NCI-H1694 treated with DMSO at 0.1 percent for 48 hours (cell line): ENCODE data around the gene CDKAL1.
"Not testable (repeated sequence)": the region's sequence is repeated elsewhere in the genome, so short reads cannot be mapped to it uniquely, and the experiment has no call there.

Source experiments
- DNase-seq: peaks from one replicate; lab custom pipeline; 2025; lab: John Stamatoyannopoulos, UW

Gene CDKAL1

DNA sequence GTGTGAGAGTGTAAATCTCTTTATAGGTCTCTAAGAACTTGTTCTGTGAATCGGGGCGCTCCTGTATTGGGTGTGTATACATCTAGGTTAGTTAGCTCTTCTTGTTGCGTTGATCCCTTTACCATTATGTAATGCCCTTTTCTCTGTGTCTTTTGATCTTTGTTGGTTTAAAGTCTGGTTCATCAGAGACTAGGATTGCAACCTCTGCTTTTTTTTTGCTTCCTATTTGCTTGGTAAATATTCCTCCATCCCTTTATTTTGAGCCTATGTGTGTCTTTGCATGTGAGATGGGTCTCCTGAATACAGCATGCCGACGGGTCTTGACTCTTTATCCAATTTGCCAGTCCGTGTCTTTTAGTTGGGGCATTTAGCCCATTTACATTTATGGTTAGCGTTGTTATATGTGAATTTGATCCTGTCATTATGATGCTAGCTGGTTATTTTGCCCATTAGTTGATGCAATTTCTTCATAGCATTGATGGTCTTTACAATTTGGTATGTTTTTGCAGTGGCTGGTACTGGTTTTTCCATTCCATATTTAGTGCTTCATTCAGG, 60.1 kb downstream of the CDKAL1 start:
- DNase-seq, result not testable (repeated sequence)

DNA sequence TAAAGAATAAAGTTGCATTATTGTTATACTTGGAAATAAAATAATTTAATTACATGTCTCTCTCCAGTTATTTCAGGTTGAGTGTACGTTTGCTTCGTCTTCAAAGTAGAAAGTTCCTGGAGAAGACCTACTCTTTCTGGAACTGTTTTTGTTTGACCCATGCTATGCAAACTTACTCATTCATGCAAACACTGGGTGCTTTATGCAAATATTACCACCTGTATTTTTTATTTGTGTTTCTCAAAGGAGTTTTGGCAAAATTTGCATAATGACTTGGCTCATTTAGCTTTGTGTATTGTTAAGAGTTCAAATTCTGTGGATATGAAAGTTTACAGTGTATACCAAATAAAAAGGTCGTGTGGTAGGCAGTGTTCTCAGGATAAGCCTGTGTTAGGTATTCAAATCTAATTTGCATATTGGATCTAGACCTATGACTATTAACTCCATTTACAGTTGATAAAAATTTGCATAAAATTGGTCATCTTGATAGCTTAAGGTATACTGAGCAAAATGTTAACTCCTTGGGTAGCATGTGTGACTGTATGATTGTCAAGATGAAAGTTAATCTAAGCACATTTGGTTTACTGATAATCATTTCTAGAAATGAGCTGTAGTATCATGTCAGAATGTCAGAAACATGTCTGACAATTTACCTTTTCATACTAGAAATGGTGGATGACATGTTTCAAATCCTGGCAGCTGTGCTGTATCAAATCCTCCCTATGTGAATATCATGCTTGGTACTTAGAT, 65.2 kb downstream of the CDKAL1 start:
- DNase-seq, result no peak

DNA sequence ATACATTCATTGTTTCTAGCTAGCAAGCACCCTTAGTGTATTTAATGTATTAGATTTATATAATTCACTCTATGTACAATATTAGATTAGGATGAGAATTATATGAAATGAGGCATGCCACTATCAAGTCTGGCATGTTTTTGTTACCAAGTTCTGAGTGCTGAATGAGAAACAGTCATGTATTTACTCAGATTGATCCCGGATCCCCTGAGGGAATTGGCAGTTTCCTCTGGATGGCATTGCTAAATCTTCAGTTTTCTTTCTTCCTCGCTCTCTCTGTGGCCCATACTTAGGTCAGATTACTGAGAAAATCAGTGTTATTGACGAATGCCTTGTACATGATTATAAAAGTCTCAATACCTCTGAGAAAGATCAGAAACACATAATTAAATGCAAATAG, 66.6 kb downstream of the CDKAL1 start:
- no peak for DNase-seq

DNA sequence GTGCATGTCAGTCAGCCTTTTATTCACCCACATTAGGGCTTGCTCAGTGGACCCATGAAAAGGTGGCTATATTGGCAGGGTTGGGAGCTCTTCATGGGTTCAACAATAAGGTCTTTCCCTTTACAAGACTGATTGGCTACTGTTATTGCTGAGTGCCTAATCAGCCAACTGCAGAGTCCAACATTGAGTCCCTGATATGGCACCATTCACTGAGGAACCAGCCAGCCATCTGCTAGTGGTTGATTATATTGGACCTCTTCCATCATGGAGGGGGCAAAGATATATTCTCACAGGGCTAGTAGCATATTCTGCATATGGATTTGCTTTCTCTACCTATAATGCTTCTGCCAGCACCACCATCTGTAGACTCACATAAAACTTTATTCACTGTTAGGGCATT, 69.9 kb downstream of the CDKAL1 start:
- DNase-seq, result peak; percentile 45

DNA sequence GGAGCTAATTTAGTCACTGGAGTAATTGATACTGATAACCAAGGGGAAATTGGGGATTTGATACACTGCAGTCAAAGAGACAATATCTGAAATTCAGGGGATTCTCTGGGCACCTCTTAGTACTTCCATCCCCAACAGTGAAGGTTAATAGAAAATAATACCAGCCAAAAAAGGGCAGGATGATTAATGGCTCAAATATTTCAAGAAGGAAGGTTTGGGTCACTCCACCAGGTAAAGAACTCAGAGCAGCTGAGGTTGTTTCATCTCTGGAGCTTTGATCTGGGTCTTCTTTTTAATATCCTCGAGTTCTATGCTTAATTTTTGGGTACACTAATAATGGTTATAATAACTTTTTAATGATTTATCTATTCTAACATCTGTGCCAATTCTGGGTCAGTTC, 70.8 kb downstream of the CDKAL1 start:
- no peak for DNase-seq

DNA sequence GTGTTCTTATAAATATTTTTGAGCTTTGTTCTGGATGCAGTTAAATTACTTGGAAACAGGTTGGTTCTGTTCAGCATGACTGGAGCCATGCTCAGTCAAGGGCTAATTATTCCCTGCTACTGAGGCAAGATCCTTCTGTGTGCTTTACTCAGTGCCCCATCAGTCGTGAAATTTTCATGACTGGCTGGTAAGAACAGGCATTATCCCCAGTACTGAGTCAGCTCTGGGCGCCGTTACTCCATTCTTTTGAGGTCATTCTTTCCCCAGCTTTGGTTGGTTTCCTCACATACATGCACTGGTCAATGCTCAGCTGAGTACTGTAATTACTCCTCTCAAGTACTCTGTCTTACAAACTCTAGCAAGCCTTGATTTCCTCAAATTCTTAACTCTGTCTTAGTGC, 71.3 kb downstream of the CDKAL1 start:
- peak; percentile 13 for DNase-seq

DNA sequence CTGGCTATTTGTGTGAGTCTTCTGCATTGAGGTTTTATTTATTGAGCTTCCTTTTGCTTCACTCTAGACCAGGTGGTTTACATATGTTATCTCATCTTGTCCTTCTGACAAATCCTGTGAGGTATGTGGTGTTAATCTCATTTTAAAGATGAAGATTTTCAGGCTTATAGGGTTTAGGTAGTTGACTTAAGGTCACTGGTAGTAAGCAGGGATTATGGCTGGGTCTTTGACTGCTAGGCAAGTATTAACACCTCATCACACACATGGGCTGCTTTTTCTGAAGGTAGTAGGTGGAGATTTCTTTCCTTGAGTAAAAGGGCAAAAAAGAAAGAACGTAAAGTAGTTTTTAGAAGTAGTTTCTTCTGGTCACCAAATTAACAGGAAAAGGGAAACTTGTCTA, 72.6 kb downstream of the CDKAL1 start:
- DNase-seq, result no peak

DNA sequence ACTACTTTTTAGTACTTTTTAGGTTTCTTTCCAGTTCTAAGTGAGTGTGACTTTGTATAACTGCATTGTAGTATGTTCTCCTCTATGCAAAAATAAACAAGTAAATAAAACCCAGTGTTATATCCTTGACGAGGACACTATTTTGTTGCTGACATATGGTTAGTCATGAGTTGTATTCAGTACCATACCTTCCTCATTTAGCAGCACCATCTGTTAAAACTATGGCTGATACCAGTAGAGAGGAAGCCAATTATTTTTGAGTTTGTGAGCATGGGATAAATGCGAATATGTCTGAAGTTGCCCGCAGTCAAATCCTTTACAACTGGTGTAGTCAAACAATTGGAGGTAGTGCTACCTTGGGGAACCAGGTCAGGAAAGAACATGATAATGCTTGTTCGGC, 74.1 kb downstream of the CDKAL1 start:
- peak; percentile 96 for DNase-seq

DNA sequence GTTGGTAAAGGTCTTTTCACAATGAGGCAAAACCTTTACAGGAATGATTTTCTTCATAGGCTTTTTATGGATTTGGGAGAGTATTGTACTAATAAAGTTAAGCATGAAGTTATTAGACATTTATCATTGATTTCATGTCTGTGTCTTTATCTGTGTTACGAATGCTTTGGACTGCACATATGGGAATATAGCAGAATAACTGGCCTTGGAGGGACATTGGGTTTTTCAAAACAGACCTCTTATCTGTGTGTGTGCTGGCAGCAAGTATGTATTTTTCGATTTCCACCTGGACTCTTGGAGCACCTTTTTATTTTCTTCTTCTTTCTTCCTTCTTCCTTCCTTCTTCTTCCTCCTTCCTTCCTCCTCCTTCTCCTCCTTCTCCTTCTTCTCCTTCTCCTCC, 74.6 kb downstream of the CDKAL1 start:
- no peak for DNase-seq

DNA sequence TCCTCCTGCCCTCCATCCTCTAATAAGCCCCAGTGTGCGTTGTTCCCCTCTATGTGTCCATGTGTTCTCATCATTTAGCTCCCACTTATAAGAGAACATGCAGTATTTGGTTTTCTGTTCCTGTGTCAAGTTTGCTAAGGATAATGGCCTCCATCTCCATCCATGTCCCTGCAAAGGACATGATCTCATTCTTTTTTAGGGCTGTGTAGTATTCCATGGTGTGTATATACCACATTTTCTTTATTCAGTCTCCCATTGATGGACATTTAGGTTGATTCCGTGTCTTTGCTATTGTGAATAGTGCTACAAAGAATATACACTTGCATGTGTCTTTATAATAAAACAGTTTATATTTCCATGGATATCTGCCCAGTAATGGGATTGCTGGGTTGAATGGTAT, 75.7 kb downstream of the CDKAL1 start:
- DNase-seq, result not testable (repeated sequence)

- no peak for DNase-seq
These were observed 76.5 kb downstream of the CDKAL1 start for GRCh38 chr6:20610636-20611370.

GRCh38 chr6:20617537-20617936, 83.3 kb downstream of the CDKAL1 start:
- DNase-seq, result not testable (repeated sequence)

DNA sequence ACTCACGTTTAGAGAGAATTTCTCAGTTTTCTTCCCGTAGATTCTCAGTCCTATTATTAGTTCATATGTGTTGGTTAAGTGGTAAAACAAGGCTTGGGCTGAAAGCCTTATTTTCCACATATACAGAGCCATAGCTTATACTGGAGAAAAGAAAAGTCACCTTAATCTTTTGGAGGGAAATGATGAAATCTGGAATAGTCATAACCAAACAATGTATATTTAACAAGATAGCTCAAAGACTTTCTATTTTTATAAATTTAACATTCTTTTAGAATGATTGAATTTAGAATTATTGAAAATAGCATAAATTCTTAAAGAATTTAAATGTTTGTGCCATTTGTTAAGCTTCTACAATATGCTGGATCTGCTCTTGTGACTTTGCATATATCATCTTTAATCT, 85.8 kb downstream of the CDKAL1 start:
- DNase-seq, result no peak

DNA sequence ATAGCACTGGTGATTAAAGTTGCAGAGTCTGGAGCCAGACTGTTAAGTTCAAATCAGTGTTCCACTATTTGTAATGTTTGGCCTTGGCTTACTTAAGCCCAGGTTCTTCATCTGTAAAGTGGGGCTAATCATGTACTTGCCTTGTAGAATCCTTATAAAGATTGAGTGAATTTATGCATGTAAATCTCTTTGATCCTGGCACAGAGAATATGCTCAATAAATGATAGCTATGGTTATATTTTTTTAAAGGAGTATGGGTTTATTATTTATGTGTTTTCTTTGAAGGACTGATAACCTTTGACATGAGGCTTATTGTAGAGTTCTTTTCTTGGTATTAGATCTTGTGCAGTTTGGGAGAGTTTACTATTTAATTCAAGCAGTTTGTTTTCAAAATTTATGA, 89.5 kb downstream of the CDKAL1 start:
- DNase-seq, result no peak

- DNase-seq, result no peak
These were observed 91.9 kb downstream of the CDKAL1 start for GRCh38 chr6:20626165-20626564.

DNA sequence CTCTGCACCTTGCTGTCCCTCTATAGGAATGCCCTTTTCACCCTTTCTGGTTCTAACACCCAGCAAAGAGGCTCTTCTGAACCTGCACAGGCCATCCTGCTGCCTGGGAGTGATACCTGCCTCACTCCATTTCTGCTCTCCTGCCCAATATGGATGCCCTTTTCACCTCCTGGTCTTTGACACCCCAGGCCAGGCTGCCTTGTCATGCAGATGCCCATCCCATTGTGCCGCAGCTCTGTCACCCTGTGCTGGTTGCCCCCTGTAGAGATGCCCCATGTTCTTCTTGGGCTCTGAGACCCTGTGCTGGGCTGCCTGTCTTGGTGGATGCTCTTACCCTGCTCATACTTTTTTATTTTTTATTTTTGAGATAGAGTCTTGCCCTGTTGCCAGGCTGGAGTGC, 95.3 kb downstream of the CDKAL1 start:
- DNase-seq, result no peak

GRCh38 chr6:20630136-20630535, 95.9 kb downstream of the CDKAL1 start:
- DNase-seq, result no peak

DNA sequence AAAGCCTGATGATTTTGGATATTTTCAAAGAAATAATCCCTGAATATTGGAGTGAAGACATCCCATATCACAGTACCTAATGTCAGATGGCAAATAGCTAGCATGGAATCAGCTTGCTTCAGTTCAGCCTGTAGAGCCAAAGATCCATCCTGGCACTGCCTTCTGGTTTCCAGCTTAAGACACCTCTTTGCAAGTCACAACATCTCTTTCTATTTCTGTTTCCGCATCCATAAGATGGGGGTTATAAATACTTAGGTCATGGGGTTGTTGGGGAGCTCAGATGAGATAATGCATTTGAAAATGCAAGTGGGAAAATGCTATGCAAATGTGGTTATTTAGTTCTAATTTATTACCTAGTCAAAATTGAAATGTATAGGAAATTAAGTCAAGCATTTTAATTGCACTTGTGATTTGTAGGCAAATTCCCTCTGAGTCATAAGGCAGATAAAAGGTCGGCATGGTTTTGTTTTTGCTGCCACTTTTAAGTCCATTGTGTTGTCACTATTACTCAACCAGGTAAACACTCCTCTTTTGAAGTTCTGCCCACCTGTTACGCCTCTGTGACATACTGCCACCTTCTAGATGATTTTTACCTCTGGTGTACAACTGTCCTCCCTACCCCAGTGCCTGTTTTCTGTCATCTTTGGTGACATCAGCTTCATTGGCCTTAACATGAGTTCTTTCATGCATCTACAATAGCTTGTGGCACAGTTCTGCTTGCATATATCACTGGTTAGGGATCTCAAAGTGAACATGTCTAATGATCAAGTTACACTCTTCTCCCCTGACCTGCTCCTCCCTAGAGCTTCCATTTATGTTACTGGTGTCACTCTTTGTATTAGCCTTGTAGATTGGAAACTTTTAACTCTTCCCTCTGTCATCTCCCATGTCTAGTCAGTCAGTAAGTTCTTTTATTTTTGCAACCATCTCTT, 96.6 kb downstream of the CDKAL1 start:
- no peak for DNase-seq

DNA sequence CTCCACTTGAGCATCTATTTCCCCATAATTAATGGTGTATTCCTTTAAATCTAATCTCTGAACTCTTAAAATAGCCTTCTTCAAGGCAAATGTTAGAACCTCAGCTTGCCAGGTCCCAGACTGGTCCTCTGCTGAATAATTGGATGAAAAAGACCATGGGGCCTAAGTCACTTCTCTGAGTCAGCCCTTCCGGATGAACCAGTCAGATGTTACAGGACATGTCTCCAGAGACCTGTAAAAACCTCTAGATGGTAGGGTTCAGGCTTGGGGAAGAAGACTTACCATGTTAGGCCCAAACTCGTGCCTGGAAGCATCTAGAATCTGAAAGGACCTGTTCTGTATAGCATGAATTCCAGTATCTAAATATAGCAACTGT, 97.3 kb downstream of the CDKAL1 start:
- DNase-seq, result no peak

DNA sequence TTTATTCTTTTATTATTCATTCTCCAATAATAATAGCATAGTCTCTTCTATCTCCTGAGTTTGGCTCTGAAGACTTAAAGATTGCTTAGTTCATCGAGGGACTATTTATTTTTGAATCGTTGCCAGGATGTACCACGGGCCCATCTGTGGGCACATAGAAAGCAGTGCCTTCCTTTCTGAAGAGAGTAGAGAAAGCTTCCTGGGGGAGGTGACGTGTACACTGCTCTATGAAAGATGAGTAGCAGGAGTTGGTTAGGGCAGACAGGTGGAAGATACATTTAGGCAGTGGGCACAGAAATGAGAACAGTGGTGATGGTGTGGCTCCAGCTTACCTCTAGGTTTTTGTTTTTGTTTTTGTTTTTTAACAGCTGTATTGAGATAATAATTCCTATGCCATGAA, 98.4 kb downstream of the CDKAL1 start:
- no peak for DNase-seq

DNA sequence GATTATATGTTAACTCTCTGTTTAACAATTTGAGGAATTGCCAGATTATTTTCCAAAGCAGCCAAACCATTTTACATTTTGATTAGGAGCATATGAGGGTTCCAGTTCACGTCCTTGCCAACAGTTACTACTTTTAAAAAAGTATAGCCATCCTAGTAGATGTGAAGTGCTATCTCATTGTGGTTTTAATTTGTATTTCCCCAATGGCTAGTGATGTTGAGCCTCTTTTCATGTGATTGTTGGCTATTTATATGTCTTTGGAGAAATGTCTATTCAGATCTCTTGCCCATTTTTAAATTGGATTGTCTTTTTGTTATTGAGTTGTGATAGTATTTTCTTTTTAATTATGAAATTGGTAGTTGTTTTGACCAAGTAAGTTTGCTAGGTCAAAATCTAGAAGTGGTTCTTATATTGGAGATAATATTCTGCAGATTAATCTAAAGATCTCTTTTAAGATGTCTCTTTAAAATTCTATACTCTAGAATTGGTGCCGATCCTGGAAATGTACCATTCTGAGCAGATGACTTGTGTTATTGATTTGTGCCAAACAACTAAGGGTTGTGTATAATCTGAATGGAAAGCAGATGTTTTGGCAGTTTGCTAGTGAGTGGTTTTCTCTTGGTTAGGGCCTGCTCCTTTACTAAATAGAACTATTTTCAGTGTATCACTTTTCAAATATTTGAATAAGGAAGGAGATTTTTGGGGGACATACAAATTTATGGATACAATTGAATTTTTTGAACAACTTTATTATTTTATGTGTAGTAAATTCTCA, 99.5 kb downstream of the CDKAL1 start:
- no peak for DNase-seq

- DNase-seq, result no peak
These were observed 104.9 kb downstream of the CDKAL1 start for GRCh38 chr6:20639161-20639560.
